GM12892 (cell line): ENCODE measurements around the gene LAMA5.

Experiments
- POLR2A ChIP-seq: IDR thresholded peaks from 2 replicates; pipeline ENCODE4 v1.6.1; 2011; ENCODE audit warnings: low read depth, low read length, control low read depth
- POLR2AphosphoS5 ChIP-seq: IDR thresholded peaks from 2 replicates; pipeline ENCODE4 v1.6.1; 2011; ENCODE audit warnings: low read depth, low read length, control low read depth
- TAF1 ChIP-seq: IDR thresholded peaks from 2 replicates; pipeline ENCODE4 v1.6.1; 2011; ENCODE audit warnings: low read depth, mild to moderate bottlenecking, control low read depth, low read length, borderline replicate concordance

DNA sequence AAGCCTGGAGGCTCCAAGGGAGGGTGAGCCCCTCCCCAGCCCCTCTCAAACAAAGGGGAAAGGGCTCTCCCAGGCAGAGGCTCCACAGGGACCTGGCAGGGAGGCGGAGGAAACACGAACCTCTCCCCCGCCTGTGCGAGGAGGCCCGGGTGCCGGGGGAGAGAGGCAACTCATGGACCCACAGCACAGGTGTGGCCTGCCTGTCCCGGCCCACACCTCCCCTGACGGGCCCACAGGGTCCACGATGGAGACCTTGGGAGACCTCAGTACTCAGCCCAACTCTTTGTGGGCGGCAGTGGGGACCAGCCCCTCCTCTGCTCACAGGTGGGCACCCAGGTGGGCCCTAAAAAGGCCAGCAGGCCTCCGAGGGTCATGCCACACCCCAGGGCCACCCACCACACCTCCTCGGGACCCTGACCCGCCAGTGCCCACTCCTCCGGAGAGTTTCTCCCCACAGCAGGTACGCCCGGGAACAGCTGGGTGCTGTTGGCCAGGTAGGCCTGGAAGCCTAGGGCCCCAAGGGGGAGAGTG is 12.2 kb downstream of the LAMA5 start:
- TF ChIP-seq POLR2A (no peak), TAF1 (no peak), POLR2AphosphoS5 (no peak)
